Measurements from ENCODE around the gene ASPM.
A peak's percentile ranks its signal among the peaks of the same experiment; 100 is the strongest.
"Not testable (repeated sequence)": the region's sequence is repeated elsewhere in the genome, so short reads cannot be mapped to it uniquely, and the experiment has no call there.

Gene ASPM

GRCh38 chr1:197067457-197067818, 79.0 kb downstream of the ASPM start:
- DNase-seq: no peak

- no peak for DNase-seq
Measured at GRCh38 chr1:197066719-197067456, 79.6 kb downstream of the ASPM start, which contains the start of gene F13B. TSS of gene F13B (minus strand) at chr1:197067260. CDS start at chr1:197067223, 37 bp downstream.

GRCh38 chr1:197066277-197066676, 80.2 kb downstream of the ASPM start:
- no peak for DNase-seq

GRCh38 chr1:197065559-197065958, 80.9 kb downstream of the ASPM start:
- no peak for DNase-seq

GRCh38 chr1:197063212-197063611, 83.3 kb downstream of the ASPM start:
- DNase-seq: no peak

GRCh38 chr1:197062692-197063091, 83.8 kb downstream of the ASPM start:
- DNase-seq: no peak

GRCh38 chr1:197049100-197049499, 97.4 kb downstream of the ASPM start:
- no peak for DNase-seq

GRCh38 chr1:197042676-197043341, 103.7 kb downstream of the ASPM start:
- DNase-seq: peak; percentile 33

- DNase-seq: no peak
Measured at GRCh38 chr1:197041486-197042353, 104.7 kb downstream of the ASPM start.

- DNase-seq: no peak
Measured at GRCh38 chr1:197036861-197037260, 109.6 kb downstream of the ASPM start.

GRCh38 chr1:197034631-197035339, 111.7 kb downstream of the ASPM start:
- DNase-seq: not testable (repeated sequence)

Measured in NCI-H446 treated with DMSO at 0.1 percent for 48 hours (cell line).